Endothelial cell of umbilical vein (primary cell): ENCODE data around the gene PTGDS. TPM values are rescaled to one million over a fixed set of nuclear protein-coding genes. Genes with fewer than 3 reads are reported as not detected.

Experiments used
- BruUV-seq: library from RNA; stranded (reverse); fragments of 400-500 nt; replicated peaks from 2 replicates; lab custom pipeline; 2021; lab: Mats Ljungman, UMichigan
- CTCF ChIA-PET: fragments of 300-600, 350-600 bp; sonication (Branson Sonifier 250); formaldehyde crosslinking; loops from one replicate; lab custom pipeline; 2021; ENCODE audit warnings: antibody characterized with exemption, inconsistent platforms; lab: Charles Lee
- POLR2A ChIA-PET: fragments of 300-600, 350-600 bp; sonication (Branson Sonifier 250); formaldehyde crosslinking; loops from one replicate; lab custom pipeline; 2021; ENCODE audit warnings: antibody characterized with exemption, inconsistent platforms; lab: Charles Lee
- DNase-seq: peaks from one replicate; pipeline ENCODE4 v3.0.0-alpha.2; 2011; ENCODE audit warnings: low read depth, low spot score
- FAIRE-seq: peaks from 2 replicates; lab custom pipeline; 2011; peaks lifted over from hg19 to GRCh38; lab: Jason Lieb, UNC
- H2AFZ ChIP-seq: 2 replicates; pipeline ENCODE4 v1.6.0; 2012; ENCODE audit warnings: low read depth, low read length, control low read depth, inconsistent platforms
- H3K27ac ChIP-seq: 2 replicates; pipeline ENCODE4 v1.5.1; 2011; ENCODE audit warnings: low read depth, mild to moderate bottlenecking, control low read depth, low read length, moderate library complexity; ENCODE audit not compliant: insufficient read depth
- H3K27me3 ChIP-seq, 2 experiments: 2 replicates each; pipeline versions ENCODE4 v1.6.0 to v1.6.1; 2011; ENCODE audit warnings: low read length in 2 of 2, mixed read lengths in 1 of 2; ENCODE audit not compliant: control insufficient read depth in 2 of 2, insufficient read depth in 2 of 2
- H3K36me3 ChIP-seq, 2 experiments: 2 replicates in 1 of 2; 3 replicates in 1 of 2; pipeline ENCODE4 v1.5.1; 2011; ENCODE audit warnings: low read length in 2 of 2, mild to moderate bottlenecking in 1 of 2, moderate library complexity in 1 of 2; ENCODE audit not compliant: control insufficient read depth in 2 of 2, insufficient read depth in 2 of 2; ENCODE audit errors: extremely low read depth in 1 of 2
- H3K4me1 ChIP-seq: 3 replicates; pipeline ENCODE4 v1.5.1; 2011; ENCODE audit warnings: mild to moderate bottlenecking, low read length; ENCODE audit not compliant: control insufficient read depth, insufficient read depth; ENCODE audit errors: extremely low read depth
- H3K4me2 ChIP-seq: 2 replicates; pipeline ENCODE4 v1.6.1; 2011; ENCODE audit warnings: low read length, control low read depth, mixed read lengths; ENCODE audit not compliant: insufficient read depth
- H3K4me3 ChIP-seq, 3 experiments: fragments of 200-600 bp in 1 of 3; sonication (generic), shearing (Covaris generic) in 1 of 3; replicated peaks in 1 of 3; 2 replicates each; pipeline ENCODE4 v1.5.1; 2011 to 2016; ENCODE audit warnings: control low read depth in 3 of 3, low read length in 3 of 3, mild to moderate bottlenecking in 2 of 3, inconsistent platforms in 1 of 3, low read depth in 1 of 3, moderate library complexity in 1 of 3; ENCODE audit not compliant: insufficient read depth in 1 of 3
- H3K79me2 ChIP-seq: 2 replicates; pipeline ENCODE4 v1.6.0; 2012; ENCODE audit warnings: low read length, inconsistent platforms; ENCODE audit not compliant: control insufficient read depth, insufficient read depth
- H3K9ac ChIP-seq: replicated peaks from 2 replicates; pipeline ENCODE3; 2011; ENCODE audit warnings: low read length, control low read depth; ENCODE audit not compliant: insufficient read depth; ENCODE audit errors: extremely low read depth
- H3K9me1 ChIP-seq: replicated peaks from 3 replicates; pipeline ENCODE4 v1.6.0; 2011; ENCODE audit warnings: mild to moderate bottlenecking, low read length; ENCODE audit not compliant: control insufficient read depth, insufficient read depth; ENCODE audit errors: extremely low read depth
- H3K9me3 ChIP-seq: replicated peaks from 2 replicates; pipeline ENCODE4 v1.5.1; 2012; ENCODE audit warnings: low read length, inconsistent platforms; ENCODE audit not compliant: control insufficient read depth, insufficient read depth
- H4K20me1 ChIP-seq: replicated peaks from 2 replicates; pipeline ENCODE3; 2011; ENCODE audit warnings: mild to moderate bottlenecking, low read length; ENCODE audit not compliant: control insufficient read depth, insufficient read depth; ENCODE audit errors: extremely low read depth
- FOS ChIP-seq: IDR thresholded peaks from 2 replicates; pipeline ENCODE4 v1.6.1; 2011; ENCODE audit warnings: mild to moderate bottlenecking, low read length, moderate library complexity, borderline replicate concordance; ENCODE audit not compliant: insufficient read depth
- GATA2 ChIP-seq: IDR thresholded peaks from 2 replicates; pipeline ENCODE4 v1.7.0; 2011; ENCODE audit warnings: low read depth, mild to moderate bottlenecking, moderate library complexity, mixed read lengths, low read length; ENCODE audit not compliant: insufficient read length, insufficient read depth
- JUN ChIP-seq: IDR thresholded peaks from 2 replicates; pipeline ENCODE4 v1.6.1; 2011; ENCODE audit warnings: borderline replicate concordance, low read depth; ENCODE audit not compliant: insufficient read length, insufficient read depth
- POLR2A ChIP-seq: IDR thresholded peaks from 2 replicates; pipeline ENCODE4 v1.6.1; 2012; ENCODE audit warnings: low read depth, mild to moderate bottlenecking, control low read depth, low read length
- POLR2AphosphoS5 ChIP-seq: IDR thresholded peaks from 2 replicates; pipeline ENCODE4 v1.6.1; 2012; ENCODE audit warnings: low read depth, mild to moderate bottlenecking, control low read depth, low read length, moderate library complexity; ENCODE audit not compliant: insufficient read depth
- dilution Hi-C: fragments of 300-500 bp; cut with MboI; formaldehyde crosslinking; loops from one replicate; pipeline ENCODE4 v1.15.0; 2019; ENCODE audit warnings: low sequenced_read_pairs; ENCODE audit not compliant: extremely low pct_ligation_motif_present
- intact Hi-C: fragments of 100-400 bp; cut with micrococcal nuclease; formaldehyde crosslinking; loops from one replicate; pipeline ENCODE4 v1.10.0; 2022
- polyA plus RNA-seq, 4 experiments: library from polyadenylated mRNA; depleted of rRNA in 3 of 4; stranded (reverse) in 3 of 4; unstranded in 1 of 4; fragments of >200 nt; gene quantifications; 2 replicates each; pipeline versions ENCODE4 v1.2.1 to v1.2.3, GENCODE V29; 2011 to 2012; ENCODE audit warnings: missing spikeins in 1 of 4
- total RNA-seq: library from RNA; stranded (reverse); gene quantifications from 2 replicates; pipeline ENCODE4 v1.2.3, GENCODE V29; 2021
- TF ChIP-seq, protein P1 (sequence below): IDR thresholded peaks from 2 replicates; pipeline ENCODE4 v1.6.1; 2011; ENCODE audit not compliant: insufficient read depth, insufficient read length
- TF ChIP-seq, protein P2 (sequence below), 2 donors: IDR thresholded peaks; 1 replicate in 1 of 2; 2 replicates in 1 of 2; pipeline ENCODE4 v1.5.1; 2011; ENCODE audit warnings: low read length in 2 of 2, mild to moderate bottlenecking in 2 of 2, moderate library complexity in 2 of 2, control low read depth in 1 of 2, inconsistent platforms in 1 of 2, low read depth in 1 of 2; ENCODE audit not compliant: insufficient read depth in 1 of 2; ENCODE audit errors: extremely low read depth in 1 of 2

The PTGDS gene
- total and polyA plus RNA-seq, 2 donors (not counting 3 experiments of a cell fraction or from before 2014, with no cell fraction given), result not detected

DNA sequence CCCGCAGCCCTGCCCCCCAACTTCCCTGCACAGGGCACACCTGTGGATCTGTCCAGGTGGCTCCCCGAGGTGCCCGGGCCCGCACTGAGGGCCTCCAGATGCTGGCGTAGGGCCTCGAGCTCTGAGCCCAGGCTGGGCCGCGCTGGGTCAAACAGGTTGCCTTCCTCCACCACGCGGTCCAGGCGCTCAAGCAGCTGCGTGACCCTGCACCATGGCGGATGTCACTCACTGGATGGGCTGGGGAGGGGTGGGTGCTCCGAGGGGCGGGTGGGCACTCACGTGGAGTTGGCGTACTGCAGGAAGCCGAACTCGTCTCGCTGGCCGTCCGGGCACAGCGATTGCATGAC, 45.3 kb downstream of the PTGDS start:
- Histone ChIP-seq H3K4me2 (no peak overlapping the region), H3K79me2 (no peaks in the 10 kb centered on the region), H3K9ac (no peak overlapping the region), H3K9me1 (no peaks in the 10 kb centered on the region), H3K36me3 (no peaks in the 10 kb centered on the region), H2AFZ (no peak overlapping the region), H4K20me1 (no peaks in the 10 kb centered on the region), H3K9me3 (no peaks in the 10 kb centered on the region), H3K4me3 (no peak overlapping the region), H3K27ac (no peak overlapping the region), H3K27me3 (no peaks in the 10 kb centered on the region), H3K4me1 (peaks cover 4% of the 10 kb centered on the region)
- no peak for FAIRE-seq
- intact Hi-C loops, result no loop called here
- ChIA-PET POLR2A (no interaction called here), CTCF (interaction anchor here (1.3 to 1.8 kb wide), 2 partner anchors 12 to 13 kb away, joined by 3 to 4 read pairs; no protein-coding TSS in a partner anchor)
- no peak for DNase-seq
- TF ChIP-seq, protein P1, sequence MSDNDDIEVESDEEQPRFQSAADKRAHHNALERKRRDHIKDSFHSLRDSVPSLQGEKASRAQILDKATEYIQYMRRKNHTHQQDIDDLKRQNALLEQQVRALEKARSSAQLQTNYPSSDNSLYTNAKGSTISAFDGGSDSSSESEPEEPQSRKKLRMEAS, result no peak
- no peak for TF ChIP-seq JUN
- no peak for TF ChIP-seq POLR2AphosphoS5
- TF ChIP-seq FOS, result no peak
- no peak for TF ChIP-seq POLR2A
- BruUV-seq, result no TSS peak
- dilution Hi-C loops, result no loop called here

DNA sequence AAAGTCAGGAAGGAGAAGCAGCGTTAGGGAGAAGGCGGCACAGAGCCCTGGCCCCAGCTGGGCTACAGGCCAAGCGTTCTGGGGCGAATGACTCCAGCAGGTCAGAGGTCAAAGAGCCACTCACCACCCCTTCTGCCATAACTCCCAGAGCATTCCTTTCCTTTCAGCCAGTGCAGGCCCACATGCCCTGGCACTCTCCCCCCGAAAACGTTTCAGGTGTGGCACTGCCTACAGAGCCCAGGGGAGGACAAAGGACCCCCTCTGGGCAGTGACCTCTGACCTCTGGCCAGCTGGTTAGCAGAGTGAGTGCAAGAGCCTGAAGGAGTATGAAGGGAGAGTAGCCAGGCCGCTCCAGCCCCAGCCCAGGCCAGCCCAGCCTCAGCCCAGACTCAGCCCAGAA, 45.9 kb downstream of the PTGDS start:
- ChIA-PET CTCF (interaction anchor here (1.3 kb wide), 1 partner anchor 12 kb away, joined by 3 read pairs; no protein-coding TSS in a partner anchor), POLR2A (no interaction called here)
- DNase-seq (no peak), FAIRE-seq (no peak)
- dilution Hi-C loops, result no loop called here
- H3K27me3 ChIP-seq, result no peaks in the 10 kb centered on the region
- no peaks in the 10 kb centered on the region for H3K79me2 ChIP-seq
- H3K36me3 ChIP-seq, result no peaks in the 10 kb centered on the region
- no peak overlapping the region for H3K4me3 ChIP-seq
- H3K27ac ChIP-seq, result no peak overlapping the region
- no peaks in the 10 kb centered on the region for H3K9me1 ChIP-seq
- no peak overlapping the region for H2AFZ ChIP-seq
- H3K4me1 ChIP-seq, result peaks cover 4% of the 10 kb centered on the region
- intact Hi-C loops, result no loop called here
- H3K9ac ChIP-seq, result no peak overlapping the region
- H4K20me1 ChIP-seq, result no peaks in the 10 kb centered on the region
- no peak overlapping the region for H3K4me2 ChIP-seq
- TF ChIP-seq, protein P2, sequence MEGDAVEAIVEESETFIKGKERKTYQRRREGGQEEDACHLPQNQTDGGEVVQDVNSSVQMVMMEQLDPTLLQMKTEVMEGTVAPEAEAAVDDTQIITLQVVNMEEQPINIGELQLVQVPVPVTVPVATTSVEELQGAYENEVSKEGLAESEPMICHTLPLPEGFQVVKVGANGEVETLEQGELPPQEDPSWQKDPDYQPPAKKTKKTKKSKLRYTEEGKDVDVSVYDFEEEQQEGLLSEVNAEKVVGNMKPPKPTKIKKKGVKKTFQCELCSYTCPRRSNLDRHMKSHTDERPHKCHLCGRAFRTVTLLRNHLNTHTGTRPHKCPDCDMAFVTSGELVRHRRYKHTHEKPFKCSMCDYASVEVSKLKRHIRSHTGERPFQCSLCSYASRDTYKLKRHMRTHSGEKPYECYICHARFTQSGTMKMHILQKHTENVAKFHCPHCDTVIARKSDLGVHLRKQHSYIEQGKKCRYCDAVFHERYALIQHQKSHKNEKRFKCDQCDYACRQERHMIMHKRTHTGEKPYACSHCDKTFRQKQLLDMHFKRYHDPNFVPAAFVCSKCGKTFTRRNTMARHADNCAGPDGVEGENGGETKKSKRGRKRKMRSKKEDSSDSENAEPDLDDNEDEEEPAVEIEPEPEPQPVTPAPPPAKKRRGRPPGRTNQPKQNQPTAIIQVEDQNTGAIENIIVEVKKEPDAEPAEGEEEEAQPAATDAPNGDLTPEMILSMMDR (IDR thresholded peaks at IDR 0.05; ENCODE audit: extremely low read depth in 1 of 2, insufficient read depth in 1 of 2, low read depth in 1 of 2, low read length in 2 of 2), result no peak
- TF ChIP-seq GATA2, result no peak
- no peak for TF ChIP-seq FOS
- no peak for TF ChIP-seq POLR2AphosphoS5
- no TSS peak for BruUV-seq
- no peaks in the 10 kb centered on the region for H3K9me3 ChIP-seq
